Measurements from ENCODE around the gene STARD3NL. TPM values are rescaled to one million over a fixed set of nuclear protein-coding genes. Genes with fewer than 3 reads are reported as not detected.

STARD3NL gene
- total RNA-seq, 1 donor from 2014 or later, result 107 TPM

DNA sequence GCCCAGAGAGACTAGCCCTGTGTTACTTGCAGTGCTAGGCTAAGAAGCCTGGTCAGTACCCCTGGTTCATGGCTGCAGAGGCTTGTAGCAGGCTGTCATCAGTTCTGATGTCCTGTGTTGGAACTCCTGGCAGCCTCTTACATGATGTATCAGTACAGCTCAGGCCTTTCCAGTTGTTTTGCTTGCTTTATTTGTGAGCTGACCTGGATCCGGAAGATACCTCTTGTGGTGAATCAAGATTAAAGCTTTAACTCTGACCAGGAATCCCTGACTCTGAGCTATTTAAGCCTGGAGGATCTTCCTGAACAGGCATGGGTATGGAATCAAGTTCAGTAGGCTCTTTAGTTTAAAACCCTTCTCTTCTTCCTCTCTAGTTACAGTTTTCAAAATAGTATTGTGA is 4.4 kb downstream of the STARD3NL start:
- DNase-seq (ENCODE audit: low read depth in 2 of 2), result peak; percentile 8 to 33

DNA sequence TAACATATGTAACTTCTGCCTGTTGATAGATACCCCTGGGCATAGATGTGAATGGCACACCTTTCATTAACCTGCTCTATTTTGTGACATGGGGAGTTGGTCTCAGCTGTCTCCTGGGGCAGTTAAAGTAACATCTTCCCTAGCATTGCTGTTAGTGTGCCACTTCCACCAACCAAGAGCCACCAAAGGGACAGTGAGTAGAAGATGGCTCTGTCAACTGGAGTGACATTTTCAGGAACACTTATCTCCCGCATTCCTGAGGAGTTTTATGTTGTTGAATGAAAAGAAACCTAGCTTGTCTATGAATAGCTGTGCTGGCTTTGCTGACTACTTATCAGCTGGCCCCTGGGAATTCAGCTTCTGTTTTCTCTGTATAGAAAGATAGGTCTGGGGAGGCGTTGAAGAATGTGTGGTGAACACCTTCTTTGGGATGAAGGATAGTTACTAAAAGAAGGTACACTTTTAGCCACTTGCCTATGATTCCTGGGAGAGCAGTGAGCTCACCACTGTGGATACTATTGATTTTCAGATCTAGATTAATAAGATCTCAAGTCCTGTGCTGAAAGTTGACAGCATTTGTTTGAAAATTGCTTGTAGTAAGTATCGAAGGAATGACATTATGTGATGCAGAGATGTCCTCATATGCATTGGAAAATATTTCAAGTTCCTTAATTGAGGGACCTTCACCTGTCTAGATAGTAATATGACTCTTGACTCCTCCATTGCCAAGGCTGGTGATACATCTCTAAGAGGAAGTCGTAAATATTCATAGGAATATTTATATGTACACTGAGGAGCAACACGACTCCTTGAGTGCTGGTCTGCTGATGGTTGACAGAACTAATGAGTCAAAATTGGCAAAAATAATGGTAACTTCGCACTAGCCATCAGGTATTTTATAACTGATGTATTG is 7.6 kb downstream of the STARD3NL start:
- no peak for DNase-seq (ENCODE audit: low read depth in 2 of 2)

- peak in 1 of 2 donors; percentile 44 for DNase-seq (ENCODE audit: low read depth in 2 of 2)
Measured at GRCh38 chr7:38186593-38187314, 8.7 kb downstream of the STARD3NL start.

- no peak for DNase-seq (ENCODE audit: low read depth in 2 of 2)
Measured at GRCh38 chr7:38187794-38188440, 9.9 kb downstream of the STARD3NL start.

GRCh38 chr7:38189231-38189938 is 11.3 kb downstream of the STARD3NL start:
- no peak for DNase-seq (ENCODE audit: low read depth in 2 of 2)

DNA sequence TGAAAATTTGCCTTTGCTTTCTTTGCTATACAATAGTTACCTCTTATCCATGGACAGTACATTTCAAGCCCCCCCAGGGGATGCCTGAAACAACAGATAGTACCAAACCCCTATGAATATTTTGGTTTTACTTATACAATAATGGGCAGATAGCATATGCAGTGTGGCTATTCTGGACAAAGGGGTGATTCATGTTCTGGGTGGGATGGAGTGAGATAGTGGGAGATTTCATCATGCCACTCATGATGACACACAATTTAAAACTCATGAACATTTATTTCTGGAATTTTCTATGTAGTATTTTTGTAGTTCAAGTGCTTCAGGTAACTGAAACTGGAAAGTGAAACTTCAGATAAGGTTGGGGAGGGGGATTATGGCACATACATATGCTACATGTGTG is 12.0 kb downstream of the STARD3NL start:
- no peak for DNase-seq (ENCODE audit: low read depth in 2 of 2)

DNA sequence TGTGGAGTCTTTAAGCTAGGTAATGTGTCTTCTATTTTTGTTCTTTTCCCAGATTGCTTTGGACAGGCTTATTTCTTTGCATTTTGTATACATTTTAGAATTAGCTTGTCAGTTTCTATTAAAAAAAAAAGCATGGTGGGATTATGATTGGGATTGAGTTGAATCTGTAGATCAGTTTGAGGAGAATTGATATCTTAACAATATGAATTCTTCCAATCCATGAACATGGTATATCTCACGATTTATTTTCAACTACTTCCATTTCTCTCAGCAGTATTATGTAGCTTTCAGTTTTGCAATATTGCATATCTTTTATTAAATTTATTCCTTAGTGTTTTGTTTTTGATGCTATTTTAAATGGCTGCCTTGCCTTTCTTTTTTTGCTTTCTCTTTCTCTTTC is 13.7 kb downstream of the STARD3NL start:
- DNase-seq (ENCODE audit: low read depth in 2 of 2), result no peak

- DNase-seq (ENCODE audit: low read depth in 2 of 2), result no peak
Measured at GRCh38 chr7:38192327-38192726, 14.3 kb downstream of the STARD3NL start.

DNA sequence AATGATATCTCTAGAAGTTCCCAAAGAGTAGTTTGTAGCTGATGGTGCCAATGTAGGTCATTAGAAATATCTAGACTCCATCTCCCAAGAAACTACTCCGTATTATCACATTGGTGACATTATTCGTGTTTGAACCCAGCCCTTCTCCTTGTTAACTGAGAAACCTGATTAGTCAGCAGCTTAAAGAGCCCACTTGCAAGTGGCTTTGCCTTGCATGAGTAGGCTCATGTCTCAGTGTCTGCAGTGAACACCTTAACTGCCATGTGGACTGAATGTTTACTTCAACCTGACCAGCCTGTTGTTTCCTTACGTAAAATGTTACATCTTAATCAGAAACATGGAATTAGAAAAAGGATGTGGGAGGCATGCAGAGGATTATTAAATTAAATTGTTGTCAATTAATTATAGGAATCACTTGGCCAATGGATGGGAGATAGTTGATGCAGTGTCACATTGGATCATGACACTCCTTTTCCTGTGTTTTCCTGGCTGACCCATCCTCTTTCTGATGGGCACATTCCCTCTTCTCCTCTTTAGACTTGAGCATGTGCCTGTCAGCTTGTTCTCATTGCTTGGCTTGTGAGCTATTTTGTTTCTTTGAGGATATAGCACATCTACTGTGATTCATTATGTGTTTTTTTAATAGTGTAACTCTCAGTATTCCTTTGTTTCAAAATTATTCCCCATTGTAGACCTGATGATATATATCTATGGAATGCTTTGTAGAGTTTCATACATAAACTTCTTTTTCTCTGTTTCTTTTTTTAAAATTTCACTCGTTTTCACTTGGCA is 18.0 kb downstream of the STARD3NL start:
- peak; percentile 31 to 68 for DNase-seq (ENCODE audit: low read depth in 2 of 2)

- no peak for DNase-seq (ENCODE audit: low read depth in 2 of 2)
Measured at GRCh38 chr7:38198366-38198765, 20.3 kb downstream of the STARD3NL start.

DNA sequence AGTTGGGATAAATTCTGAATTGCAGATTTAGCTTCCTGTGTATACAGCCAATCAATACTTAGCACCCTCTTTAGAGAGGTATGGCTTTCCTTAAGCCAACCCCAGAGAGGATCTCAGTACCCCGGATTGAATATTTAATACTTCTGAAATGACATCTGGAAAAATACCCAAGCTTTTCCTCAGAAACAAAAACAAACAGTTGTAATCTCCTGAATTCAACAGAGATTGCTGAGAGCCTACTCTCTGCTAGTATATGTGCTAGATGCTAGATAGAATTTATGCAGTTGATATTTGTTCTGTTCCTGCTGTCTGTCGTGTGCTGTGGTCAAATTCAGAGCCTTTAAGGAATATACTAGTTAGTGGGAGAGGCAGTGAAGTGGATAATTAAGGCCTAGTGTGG is 21.1 kb downstream of the STARD3NL start:
- no peak for DNase-seq (ENCODE audit: low read depth in 2 of 2)

DNA sequence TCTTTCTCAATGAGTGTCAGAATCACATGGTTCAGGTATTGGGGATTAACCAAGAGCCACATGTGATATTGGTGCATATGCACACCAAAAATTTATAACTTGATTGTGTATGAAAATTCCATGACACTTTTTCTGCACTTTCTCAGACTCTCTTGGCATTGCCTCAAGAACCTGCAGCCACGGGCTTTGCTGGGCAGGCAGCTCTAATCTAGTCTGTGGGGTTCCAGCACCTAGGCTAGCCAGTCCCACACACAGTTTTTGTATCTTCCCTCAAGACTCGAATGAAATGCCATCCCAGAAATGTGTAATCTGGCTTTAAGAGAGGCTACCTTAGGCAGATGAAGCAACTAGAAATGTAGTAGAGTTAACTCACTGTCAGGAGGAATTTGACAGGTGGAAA is 21.7 kb downstream of the STARD3NL start:
- DNase-seq (ENCODE audit: low read depth in 2 of 2), result no peak

DNA sequence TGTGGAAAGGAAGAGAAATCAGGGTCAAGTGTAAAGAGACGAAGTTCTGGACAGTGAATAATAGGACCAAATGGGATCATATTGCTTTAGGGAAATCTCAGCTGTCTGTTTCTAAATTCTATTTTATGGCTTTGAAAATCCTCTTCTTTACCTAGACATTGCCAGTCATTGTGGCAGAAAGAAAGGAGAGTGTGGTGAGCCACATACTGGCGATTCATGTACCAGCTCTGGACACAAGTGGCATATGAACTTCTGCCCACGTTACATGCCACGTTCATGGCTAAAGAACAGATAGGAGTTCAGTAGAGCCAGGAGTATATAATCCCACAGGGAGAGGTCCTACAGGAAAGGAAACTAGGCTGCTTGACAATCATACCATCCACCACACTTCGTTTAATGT is 28.0 kb downstream of the STARD3NL start:
- DNase-seq (ENCODE audit: low read depth in 2 of 2), result no peak

DNA sequence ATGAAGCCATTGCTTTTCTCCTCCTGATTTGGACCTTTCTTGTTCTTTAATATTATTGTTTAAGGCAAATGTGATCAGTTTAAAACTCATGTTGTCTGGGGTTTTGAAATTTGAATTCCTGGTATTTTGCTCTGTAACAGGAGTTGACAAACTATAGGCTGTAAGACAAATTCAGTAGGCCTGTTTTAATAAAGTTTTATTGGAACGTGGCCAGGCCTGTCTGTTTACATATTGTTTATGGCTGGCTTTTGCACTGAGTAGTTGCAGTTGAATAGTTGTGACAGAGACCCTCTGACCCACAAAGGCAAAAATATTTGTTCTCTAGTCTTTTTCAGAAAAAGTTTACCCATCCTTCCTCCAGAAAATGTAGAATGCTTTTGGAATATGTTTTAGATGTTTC is 29.8 kb downstream of the STARD3NL start:
- no peak for DNase-seq (ENCODE audit: low read depth in 2 of 2)

DNA sequence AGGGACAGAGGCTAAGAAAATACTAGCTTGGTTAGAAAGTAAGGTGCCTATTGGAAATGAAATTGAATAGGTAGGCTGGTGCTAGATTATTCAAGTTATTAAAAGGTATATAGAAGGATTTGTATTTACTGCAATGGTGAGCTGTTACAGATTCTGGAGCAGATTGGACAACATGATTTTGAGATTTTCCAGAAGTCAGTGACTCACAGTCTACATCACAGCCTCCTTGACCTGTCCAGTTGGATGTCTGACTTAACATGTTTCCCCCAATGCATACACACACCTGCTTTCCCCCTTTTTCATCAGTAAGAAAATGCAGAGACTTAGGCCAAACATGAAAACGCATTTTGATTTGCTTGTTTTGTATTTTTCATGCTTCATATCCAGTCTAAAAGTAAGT is 33.4 kb downstream of the STARD3NL start:
- DNase-seq (ENCODE audit: low read depth in 2 of 2), result peak in 1 of 2 donors; percentile 10

DNA sequence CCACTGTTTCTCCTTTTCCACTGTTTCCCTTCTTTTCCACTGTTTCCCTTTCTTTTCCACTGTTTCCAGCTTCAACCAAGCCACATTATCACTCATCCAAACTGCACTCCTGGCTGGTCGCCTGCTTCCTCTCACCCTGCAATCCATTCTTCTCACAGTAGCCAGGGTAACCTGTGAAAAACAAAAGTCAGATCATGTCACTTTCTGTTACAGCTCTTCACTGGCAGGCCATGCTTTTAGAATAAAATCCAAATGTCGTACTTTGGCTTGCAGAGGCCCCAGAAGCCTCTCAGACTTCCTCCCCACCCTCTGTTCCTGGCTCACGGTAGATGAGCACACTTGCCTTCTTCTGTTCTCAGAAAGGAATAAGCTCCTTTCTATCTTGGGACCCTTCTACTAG is 33.9 kb downstream of the STARD3NL start:
- DNase-seq (ENCODE audit: low read depth in 2 of 2), result peak; percentile 68 to 94

DNA sequence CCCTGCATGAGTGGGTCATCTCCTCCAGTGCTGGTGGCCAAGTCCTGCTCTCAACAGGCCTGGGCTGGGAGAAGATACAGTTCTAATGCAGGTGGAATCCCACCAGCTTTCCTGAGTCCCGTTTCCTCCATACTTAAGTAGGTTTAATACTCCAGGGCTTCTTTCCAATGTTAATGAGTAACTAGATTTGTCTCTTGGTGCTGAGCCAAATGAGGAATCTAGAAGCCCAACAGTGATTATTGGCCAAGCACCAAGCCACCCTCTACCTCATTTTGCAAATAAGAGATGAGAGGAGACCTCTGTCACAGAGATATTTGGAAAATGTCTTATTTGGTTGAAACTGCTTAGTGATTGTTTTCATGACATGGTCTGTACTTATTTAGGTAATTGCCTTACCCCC is 37.1 kb downstream of the STARD3NL start:
- peak in 1 of 2 donors; percentile 45 for DNase-seq (ENCODE audit: low read depth in 2 of 2)

DNA sequence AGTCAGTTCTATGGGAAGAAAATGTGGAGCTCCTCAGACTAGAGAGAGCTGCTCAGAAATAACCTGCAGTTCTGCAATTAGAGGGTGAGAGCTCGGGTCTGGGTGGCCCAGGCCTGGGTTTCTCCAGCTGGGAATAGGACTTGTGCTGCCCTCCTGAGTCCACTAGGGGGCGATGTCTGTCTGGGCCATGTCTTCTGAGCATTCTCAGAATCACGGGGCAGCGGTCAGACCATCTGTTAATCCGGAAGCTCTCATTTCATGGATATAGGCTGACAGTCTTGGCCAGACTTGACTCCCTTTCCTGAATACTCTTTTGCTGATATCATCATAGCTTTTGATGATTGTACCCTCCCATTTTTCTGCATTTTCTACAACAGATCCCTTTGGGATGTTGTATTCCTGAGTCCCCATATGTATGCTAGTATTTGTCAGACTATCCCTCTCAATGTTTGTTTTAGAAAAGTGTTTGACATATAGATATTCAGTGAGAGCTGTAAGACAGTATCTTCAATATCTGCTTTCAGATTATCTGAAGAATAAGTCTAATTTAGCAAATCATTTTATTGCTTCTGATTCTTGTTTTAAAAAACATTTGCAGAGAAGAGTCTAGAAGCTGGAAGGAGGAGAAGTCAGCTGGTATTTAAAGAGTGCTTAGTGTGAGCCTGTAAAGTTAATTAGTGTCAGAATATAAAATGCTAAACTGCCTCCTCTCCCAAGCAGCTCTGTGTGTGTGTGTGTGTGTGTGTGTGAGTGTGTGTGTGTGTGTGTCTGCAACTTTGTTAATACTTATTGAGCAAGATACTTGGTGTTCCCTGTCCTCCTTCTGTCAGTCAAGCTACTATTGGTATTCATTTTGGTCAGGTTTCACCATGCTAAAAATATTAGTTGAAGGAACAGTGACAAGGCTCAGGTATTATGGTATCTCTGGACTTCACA is 38.0 kb downstream of the STARD3NL start:
- DNase-seq (ENCODE audit: low read depth in 2 of 2), result peak; percentile 66 to 97

DNA sequence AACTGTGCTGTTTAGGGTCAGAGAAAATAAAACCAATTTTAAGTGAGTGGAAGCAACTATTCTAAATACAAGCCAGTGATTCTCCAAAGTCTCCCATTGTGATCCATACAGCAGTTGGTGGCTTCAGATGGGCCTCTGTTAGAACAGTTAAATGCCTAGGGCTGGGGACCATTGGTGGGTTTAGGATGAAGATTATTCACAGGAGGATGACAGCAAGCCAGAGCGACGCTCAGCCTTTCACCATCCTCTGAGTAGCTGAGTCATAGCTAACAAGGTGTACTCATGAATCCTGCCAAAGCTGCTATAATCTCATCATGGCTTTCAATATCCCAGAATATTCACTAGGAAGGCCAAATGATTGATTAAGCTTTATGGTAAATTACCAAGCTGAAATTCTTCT is 39.6 kb downstream of the STARD3NL start:
- DNase-seq (ENCODE audit: low read depth in 2 of 2), result no peak

DNA sequence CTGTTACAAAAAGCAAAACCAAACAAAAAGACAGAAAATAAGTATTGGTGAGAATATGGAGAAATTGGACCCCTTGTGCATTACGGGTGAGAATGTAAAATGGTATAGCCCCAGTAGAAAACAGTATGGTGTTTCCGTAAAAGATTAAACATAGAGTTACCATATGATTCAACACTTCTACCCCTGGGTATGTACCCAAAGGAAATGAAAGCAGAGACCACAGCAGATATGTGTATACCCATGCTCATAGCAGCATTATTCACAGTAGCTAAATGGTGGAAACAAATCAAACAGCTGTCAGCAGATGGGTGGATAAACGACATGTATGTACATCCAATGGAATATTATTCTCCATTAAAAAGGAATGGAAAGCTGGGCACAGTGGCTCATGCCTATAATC is 42.4 kb downstream of the STARD3NL start:
- no peak for DNase-seq (ENCODE audit: low read depth in 2 of 2)

Data from lung microvascular endothelial cell (primary cell).